ENCODE data around the gene CAMSAP1. TPM values are rescaled to one million over a fixed set of nuclear protein-coding genes. Genes with fewer than 3 reads are reported as not detected.

The CAMSAP1 gene
- total and polyA plus RNA-seq, 9 of the 15 experiments (the other 6 are each of a cell fraction or from before 2014, with no cell fraction given), result 1.5 to 28.8 (median 14.3) TPM

Other genes with a start within 250 kb of the CAMSAP1 start
- not detected in 2 replicates for gene LCN9, start 244.2 kb downstream of the CAMSAP1 start, total RNA-seq (2014; rRNA removed)
- not detected in 2 replicates for gene LCN9, start 244.2 kb downstream of the CAMSAP1 start, total RNA-seq (2014; rRNA removed; fragmentation: Illumina TruSeq; extraction: Trizol)
- gene LCN9, start 244.2 kb downstream of the CAMSAP1 start, total RNA-seq (2015; rRNA removed; fragmentation: Illumina TruSeq; extraction: Trizol), result not detected in 2 replicates
- gene LCN9, start 244.2 kb downstream of the CAMSAP1 start, total RNA-seq (2021), result not detected in 2 replicates
- gene LCN9, start 244.2 kb downstream of the CAMSAP1 start, polyA plus RNA-seq (2011; rRNA removed), result not detected in 2 replicates
- gene LCN9, start 244.2 kb downstream of the CAMSAP1 start, polyA plus RNA-seq (2014; fragmentation: Illumina TruSeq; extraction: Trizol), result not detected in 2 replicates
- gene LCN9, start 244.2 kb downstream of the CAMSAP1 start, polyA plus RNA-seq (2014; fragmentation: Nextera tagmentation; extraction: Ambion mirVana), result not detected
- not detected in 2 replicates for gene LCN9, start 244.2 kb downstream of the CAMSAP1 start, polyA plus RNA-seq (2014; rRNA removed)
- 0.16 and 0.41 TPM in 2 replicates for gene SOHLH1, start 208.1 kb downstream of the CAMSAP1 start, total RNA-seq (2014; rRNA removed)
- gene SOHLH1, start 208.1 kb downstream of the CAMSAP1 start, total RNA-seq (2014; rRNA removed; fragmentation: Illumina TruSeq; extraction: Trizol), result not detected in 2 replicates
- 0.19 TPM in 1 of 2 replicates, not detected in the other for gene SOHLH1, start 208.1 kb downstream of the CAMSAP1 start, total RNA-seq (2015; rRNA removed; fragmentation: Illumina TruSeq; extraction: Trizol)
- 0.29 TPM in 1 of 2 replicates, not detected in the other for gene SOHLH1, start 208.1 kb downstream of the CAMSAP1 start, total RNA-seq (2021)
- gene SOHLH1, start 208.1 kb downstream of the CAMSAP1 start, polyA plus RNA-seq (2011; rRNA removed), result 0.16 and 0.17 TPM in 2 replicates
- not detected in 2 replicates for gene SOHLH1, start 208.1 kb downstream of the CAMSAP1 start, polyA plus RNA-seq (2014; fragmentation: Illumina TruSeq; extraction: Trizol)
- gene SOHLH1, start 208.1 kb downstream of the CAMSAP1 start, polyA plus RNA-seq (2014; fragmentation: Nextera tagmentation; extraction: Ambion mirVana), result not detected
- gene SOHLH1, start 208.1 kb downstream of the CAMSAP1 start, polyA plus RNA-seq (2014; rRNA removed), result 0.24 TPM in 1 of 2 replicates, not detected in the other
- gene KCNT1, start 205.4 kb downstream of the CAMSAP1 start, total RNA-seq (2014; rRNA removed), result 0.05 TPM in 1 of 2 replicates, not detected in the other
- not detected in 2 replicates for gene KCNT1, start 205.4 kb downstream of the CAMSAP1 start, total RNA-seq (2014; rRNA removed; fragmentation: Illumina TruSeq; extraction: Trizol)
- not detected in 2 replicates for gene KCNT1, start 205.4 kb downstream of the CAMSAP1 start, total RNA-seq (2015; rRNA removed; fragmentation: Illumina TruSeq; extraction: Trizol)
- gene KCNT1, start 205.4 kb downstream of the CAMSAP1 start, total RNA-seq (2021), result not detected in 2 replicates
- not detected in 2 replicates for gene KCNT1, start 205.4 kb downstream of the CAMSAP1 start, polyA plus RNA-seq (2011; rRNA removed)
- not detected in 2 replicates for gene KCNT1, start 205.4 kb downstream of the CAMSAP1 start, polyA plus RNA-seq (2014; fragmentation: Illumina TruSeq; extraction: Trizol)
- not detected for gene KCNT1, start 205.4 kb downstream of the CAMSAP1 start, polyA plus RNA-seq (2014; fragmentation: Nextera tagmentation; extraction: Ambion mirVana)
- gene KCNT1, start 205.4 kb downstream of the CAMSAP1 start, polyA plus RNA-seq (2014; rRNA removed), result not detected in 2 replicates
- 399 and 504 TPM in 2 replicates for gene UBAC1, start 53.8 kb upstream of the CAMSAP1 start, total RNA-seq (2014; rRNA removed)
- gene UBAC1, start 53.8 kb upstream of the CAMSAP1 start, total RNA-seq (2014; rRNA removed; fragmentation: Illumina TruSeq; extraction: Trizol), result 138 and 145 TPM in 2 replicates
- gene UBAC1, start 53.8 kb upstream of the CAMSAP1 start, total RNA-seq (2015; rRNA removed; fragmentation: Illumina TruSeq; extraction: Trizol), result 166 and 171 TPM in 2 replicates
- gene UBAC1, start 53.8 kb upstream of the CAMSAP1 start, total RNA-seq (2021), result 294 and 309 TPM in 2 replicates
- 385 and 395 TPM in 2 replicates for gene UBAC1, start 53.8 kb upstream of the CAMSAP1 start, polyA plus RNA-seq (2011; rRNA removed)
- 219 and 228 TPM in 2 replicates for gene UBAC1, start 53.8 kb upstream of the CAMSAP1 start, polyA plus RNA-seq (2014; fragmentation: Illumina TruSeq; extraction: Trizol)
- 100 to 1,000 TPM in 1 of 2 experiments, 10 to 100 TPM in 1; 94.0 to 117 TPM for gene UBAC1, start 53.8 kb upstream of the CAMSAP1 start, polyA plus RNA-seq (2014; fragmentation: Nextera tagmentation; extraction: Ambion mirVana)
- 381 and 405 TPM in 2 replicates for gene UBAC1, start 53.8 kb upstream of the CAMSAP1 start, polyA plus RNA-seq (2014; rRNA removed)
- 16.6 and 21.1 TPM in 2 replicates for gene NACC2, start 187.7 kb upstream of the CAMSAP1 start, total RNA-seq (2014; rRNA removed)
- 4.4 and 4.8 TPM in 2 replicates for gene NACC2, start 187.7 kb upstream of the CAMSAP1 start, total RNA-seq (2014; rRNA removed; fragmentation: Illumina TruSeq; extraction: Trizol)
- gene NACC2, start 187.7 kb upstream of the CAMSAP1 start, total RNA-seq (2015; rRNA removed; fragmentation: Illumina TruSeq; extraction: Trizol), result 9.9 and 10.1 TPM in 2 replicates
- gene NACC2, start 187.7 kb upstream of the CAMSAP1 start, total RNA-seq (2021), result 22.2 and 25.1 TPM in 2 replicates
- 5.6 TPM in 2 replicates for gene NACC2, start 187.7 kb upstream of the CAMSAP1 start, polyA plus RNA-seq (2011; rRNA removed)
- 5.2 and 8.0 TPM in 2 replicates for gene NACC2, start 187.7 kb upstream of the CAMSAP1 start, polyA plus RNA-seq (2014; fragmentation: Illumina TruSeq; extraction: Trizol)
- gene NACC2, start 187.7 kb upstream of the CAMSAP1 start, polyA plus RNA-seq (2014; fragmentation: Nextera tagmentation; extraction: Ambion mirVana), result under 1 TPM; 0.70 to 0.73 TPM
- 11.7 and 12.5 TPM in 2 replicates for gene NACC2, start 187.7 kb upstream of the CAMSAP1 start, polyA plus RNA-seq (2014; rRNA removed)
- gene TMEM250, start 211.3 kb upstream of the CAMSAP1 start, total RNA-seq (2014; rRNA removed), result 44.6 and 51.3 TPM in 2 replicates
- gene TMEM250, start 211.3 kb upstream of the CAMSAP1 start, total RNA-seq (2014; rRNA removed; fragmentation: Illumina TruSeq; extraction: Trizol), result 6.2 and 6.7 TPM in 2 replicates
- gene TMEM250, start 211.3 kb upstream of the CAMSAP1 start, total RNA-seq (2015; rRNA removed; fragmentation: Illumina TruSeq; extraction: Trizol), result 21.6 and 23.3 TPM in 2 replicates
- 40.6 and 43.1 TPM in 2 replicates for gene TMEM250, start 211.3 kb upstream of the CAMSAP1 start, total RNA-seq (2021)
- 11.5 and 12.2 TPM in 2 replicates for gene TMEM250, start 211.3 kb upstream of the CAMSAP1 start, polyA plus RNA-seq (2011; rRNA removed)
- 9.8 and 16.8 TPM in 2 replicates for gene TMEM250, start 211.3 kb upstream of the CAMSAP1 start, polyA plus RNA-seq (2014; fragmentation: Illumina TruSeq; extraction: Trizol)
- gene TMEM250, start 211.3 kb upstream of the CAMSAP1 start, polyA plus RNA-seq (2014; fragmentation: Nextera tagmentation; extraction: Ambion mirVana), result under 1 TPM; 0.32 to 0.64 TPM
- gene TMEM250, start 211.3 kb upstream of the CAMSAP1 start, polyA plus RNA-seq (2014; rRNA removed), result 25.1 and 28.0 TPM in 2 replicates